ENCODE data around the gene PLA2G4F. TPM values are rescaled to one million over a fixed set of nuclear protein-coding genes. Genes with fewer than 3 reads are reported as not detected.

PLA2G4F gene
- total RNA-seq, 1 experiment from 2014 or later = 0.05 TPM

DNA sequence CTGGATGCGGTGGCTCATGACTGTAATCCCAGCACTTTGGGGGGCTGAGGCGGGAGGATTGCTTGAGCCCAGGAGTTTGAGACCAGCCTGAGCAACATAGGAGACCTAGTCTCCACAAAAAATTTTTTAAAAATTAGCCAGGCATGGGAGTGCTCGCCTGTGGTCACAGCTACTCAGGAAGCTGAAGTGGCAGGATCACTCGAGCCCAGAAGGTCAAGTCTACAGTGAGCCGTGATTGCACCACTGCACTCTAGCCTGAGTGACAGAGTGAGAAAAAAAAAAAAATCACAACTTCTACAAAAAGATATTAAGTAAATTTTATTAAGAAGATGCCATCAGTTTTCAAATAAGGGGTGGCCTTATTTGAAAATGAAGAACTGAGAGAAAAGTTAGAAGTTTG is 50.1 kb downstream of the PLA2G4F start:
- Histone ChIP-seq H3K4me1 (ENCODE audit: control insufficient read depth in 1 of 2, insufficient read depth in 2 of 2, low read length in 2 of 2) (peaks cover 0 to 5% of the 10 kb centered on the region in 2 experiments; a peak in 1 of 4 replicates), H3K79me2 (ENCODE audit: insufficient read depth, low read length) (no peaks in the 10 kb centered on the region), H3K27ac (ENCODE audit: low read depth, low read length) (no peak overlapping the region), H3K9me2 (ENCODE audit: insufficient read depth) (no peaks in the 10 kb centered on the region), H3K9me3 (ENCODE audit: control insufficient read depth in 1 of 2, insufficient read depth in 1 of 2, low read depth in 1 of 2, low read length in 2 of 2) (no peaks in the 10 kb centered on the region; a peak in 1 of 4 replicates), H3K27me3 (ENCODE audit: insufficient read depth, low read length) (no peaks in the 10 kb centered on the region), H3K36me3 (ENCODE audit: control insufficient read depth in 1 of 2, insufficient read depth in 2 of 2, low read length in 2 of 2) (no peaks in the 10 kb centered on the region), H3K4me3 (replicated peaks in 1 of 2; ENCODE audit: low read depth in 1 of 2, low read length in 2 of 2) (no peak overlapping the region), H2AFZ (ENCODE audit: low read depth, low read length, poor library complexity, severe bottlenecking) (no peak overlapping the region), H4K20me1 (ENCODE audit: insufficient read depth) (no peaks in the 10 kb centered on the region), H3K9ac (ENCODE audit: low read length) (no peak overlapping the region), H3K4me2 (ENCODE audit: low read length) (no peak overlapping the region)
- ChIA-PET RAD21 (ENCODE audit: low non-redundant PET in 1 of 2, low total read pairs in 2 of 2, uncharacterized antibody in 2 of 2, unreplicated experiment in 2 of 2) (no interaction called here), CTCF (no interaction called here), POLR2A (no interaction called here)
- ATAC-seq (no peak), DNase-seq (ENCODE audit: low read depth, low spot score) (no peak)
- TF ChIP-seq POLR2A (IDR thresholded peaks at IDR 0.05; ENCODE audit: borderline replicate concordance, extremely low read depth, insufficient read depth, insufficient read length) (no peak), FOSL1 (IDR thresholded peaks at IDR 0.05; ENCODE audit: low read depth) (no peak), POLR2AphosphoS5 (IDR thresholded peaks at IDR 0.05; ENCODE audit: low read depth, low read length) (no peak), ELF1 (IDR thresholded peaks at IDR 0.05; ENCODE audit: borderline replicate concordance, low read depth) (no peak), SRF (IDR thresholded peaks at IDR 0.05; ENCODE audit: low read depth) (no peak)
- TF ChIP-seq, protein P1, sequence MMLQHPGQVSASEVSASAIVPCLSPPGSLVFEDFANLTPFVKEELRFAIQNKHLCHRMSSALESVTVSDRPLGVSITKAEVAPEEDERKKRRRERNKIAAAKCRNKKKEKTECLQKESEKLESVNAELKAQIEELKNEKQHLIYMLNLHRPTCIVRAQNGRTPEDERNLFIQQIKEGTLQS (IDR thresholded peaks at IDR 0.05) = no peak
- intact Hi-C loops (cut with micrococcal nuclease) = no loop called here
- no TSS peak for BruUV-seq (replicated peaks)

DNA sequence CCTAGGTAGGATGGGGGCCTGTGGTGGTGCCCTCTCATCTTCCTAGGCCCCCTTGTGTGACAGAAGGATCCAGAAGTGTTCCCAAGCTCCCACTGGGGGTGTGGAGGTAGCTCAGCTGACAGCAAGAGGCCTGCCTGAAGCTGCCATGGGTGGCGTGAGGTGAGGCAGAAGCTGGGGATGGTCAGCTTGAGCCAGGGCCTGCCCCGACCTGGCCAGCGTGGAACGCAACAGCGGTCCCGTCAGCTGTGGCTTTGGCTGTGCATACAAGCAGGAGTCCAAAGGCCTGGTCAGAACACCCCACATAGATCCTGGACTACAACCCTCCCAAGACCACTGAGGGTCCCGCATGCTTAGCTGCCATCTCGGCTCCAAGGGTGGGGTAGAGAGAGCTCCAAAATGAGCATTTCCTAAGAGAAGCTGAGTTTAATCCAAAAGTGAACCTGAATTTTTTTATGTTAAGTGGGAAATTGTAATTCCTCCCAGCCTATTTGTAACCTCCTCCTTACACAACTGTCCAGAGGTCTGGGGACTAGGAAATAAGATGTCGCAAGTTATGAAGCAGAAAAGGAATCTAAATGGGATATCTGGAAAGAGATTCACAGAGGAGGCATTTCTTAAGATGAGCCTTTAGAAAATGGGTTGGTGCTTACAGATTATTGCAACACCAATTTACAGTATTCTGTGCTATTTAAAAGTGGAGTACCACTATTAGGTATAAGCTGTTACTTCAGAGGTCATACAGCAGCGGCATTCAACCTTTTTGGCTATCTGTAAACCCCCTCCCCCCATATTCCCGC is 52.1 kb downstream of the PLA2G4F start:
- H3K4me3 ChIP-seq (replicated peaks in 1 of 2; ENCODE audit: low read depth in 1 of 2, low read length in 2 of 2) = no peak overlapping the region
- RAD21 ChIA-PET (ENCODE audit: low non-redundant PET in 1 of 2, low total read pairs in 2 of 2, uncharacterized antibody in 2 of 2, unreplicated experiment in 2 of 2) = no interaction called here
- H3K79me2 ChIP-seq (ENCODE audit: insufficient read depth, low read length) = no peaks in the 10 kb centered on the region
- no peak for DNase-seq (ENCODE audit: low read depth, low spot score)
- H3K4me1 ChIP-seq (ENCODE audit: control insufficient read depth in 1 of 2, insufficient read depth in 2 of 2, low read length in 2 of 2) = peaks cover 0 to 5% of the 10 kb centered on the region in 2 experiments; a peak in 1 of 4 replicates
- no peak overlapping the region for H3K4me2 ChIP-seq (ENCODE audit: low read length)
- no peak overlapping the region for H2AFZ ChIP-seq (ENCODE audit: low read depth, low read length, poor library complexity, severe bottlenecking)
- H3K27ac ChIP-seq (ENCODE audit: low read depth, low read length) = no peak overlapping the region
- no peak overlapping the region for H3K9ac ChIP-seq (ENCODE audit: low read length)
- H4K20me1 ChIP-seq (ENCODE audit: insufficient read depth) = no peaks in the 10 kb centered on the region
- no TSS peak for BruUV-seq (replicated peaks)
- POLR2A ChIA-PET = no interaction called here
- H3K9me3 ChIP-seq (ENCODE audit: control insufficient read depth in 1 of 2, insufficient read depth in 1 of 2, low read depth in 1 of 2, low read length in 2 of 2) = no peaks in the 10 kb centered on the region; a peak in 1 of 4 replicates
- intact Hi-C loops (cut with micrococcal nuclease) = no loop called here
- no peaks in the 10 kb centered on the region for H3K9me2 ChIP-seq (ENCODE audit: insufficient read depth)
- no peaks in the 10 kb centered on the region for H3K36me3 ChIP-seq (ENCODE audit: control insufficient read depth in 1 of 2, insufficient read depth in 2 of 2, low read length in 2 of 2)
- ATAC-seq = no peak
- CTCF ChIA-PET = no interaction called here
- no peaks in the 10 kb centered on the region for H3K27me3 ChIP-seq (ENCODE audit: insufficient read depth, low read length)
- TF ChIP-seq CEBPB (IDR thresholded peaks at IDR 0.05; ENCODE audit: low read depth) (no peak), POLR2AphosphoS5 (IDR thresholded peaks at IDR 0.05; ENCODE audit: low read depth, low read length) (no peak), SRF (IDR thresholded peaks at IDR 0.05; ENCODE audit: low read depth) (no peak), SIN3A (IDR thresholded peaks at IDR 0.05; ENCODE audit: low read depth) (no peak), RAD21 (IDR thresholded peaks at IDR 0.05; ENCODE audit: low read depth) (no peak), POLR2A (IDR thresholded peaks at IDR 0.05; ENCODE audit: borderline replicate concordance, extremely low read depth, insufficient read depth, insufficient read length) (no peak), JUND (IDR thresholded peaks at IDR 0.05) (no peak), EZH2 (IDR thresholded peaks at IDR 0.05) (no peak)
- TF ChIP-seq, protein P2, sequence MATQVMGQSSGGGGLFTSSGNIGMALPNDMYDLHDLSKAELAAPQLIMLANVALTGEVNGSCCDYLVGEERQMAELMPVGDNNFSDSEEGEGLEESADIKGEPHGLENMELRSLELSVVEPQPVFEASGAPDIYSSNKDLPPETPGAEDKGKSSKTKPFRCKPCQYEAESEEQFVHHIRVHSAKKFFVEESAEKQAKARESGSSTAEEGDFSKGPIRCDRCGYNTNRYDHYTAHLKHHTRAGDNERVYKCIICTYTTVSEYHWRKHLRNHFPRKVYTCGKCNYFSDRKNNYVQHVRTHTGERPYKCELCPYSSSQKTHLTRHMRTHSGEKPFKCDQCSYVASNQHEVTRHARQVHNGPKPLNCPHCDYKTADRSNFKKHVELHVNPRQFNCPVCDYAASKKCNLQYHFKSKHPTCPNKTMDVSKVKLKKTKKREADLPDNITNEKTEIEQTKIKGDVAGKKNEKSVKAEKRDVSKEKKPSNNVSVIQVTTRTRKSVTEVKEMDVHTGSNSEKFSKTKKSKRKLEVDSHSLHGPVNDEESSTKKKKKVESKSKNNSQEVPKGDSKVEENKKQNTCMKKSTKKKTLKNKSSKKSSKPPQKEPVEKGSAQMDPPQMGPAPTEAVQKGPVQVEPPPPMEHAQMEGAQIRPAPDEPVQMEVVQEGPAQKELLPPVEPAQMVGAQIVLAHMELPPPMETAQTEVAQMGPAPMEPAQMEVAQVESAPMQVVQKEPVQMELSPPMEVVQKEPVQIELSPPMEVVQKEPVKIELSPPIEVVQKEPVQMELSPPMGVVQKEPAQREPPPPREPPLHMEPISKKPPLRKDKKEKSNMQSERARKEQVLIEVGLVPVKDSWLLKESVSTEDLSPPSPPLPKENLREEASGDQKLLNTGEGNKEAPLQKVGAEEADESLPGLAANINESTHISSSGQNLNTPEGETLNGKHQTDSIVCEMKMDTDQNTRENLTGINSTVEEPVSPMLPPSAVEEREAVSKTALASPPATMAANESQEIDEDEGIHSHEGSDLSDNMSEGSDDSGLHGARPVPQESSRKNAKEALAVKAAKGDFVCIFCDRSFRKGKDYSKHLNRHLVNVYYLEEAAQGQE (IDR thresholded peaks at IDR 0.05; ENCODE audit: low read depth) = no peak
- TF ChIP-seq, protein P3, sequence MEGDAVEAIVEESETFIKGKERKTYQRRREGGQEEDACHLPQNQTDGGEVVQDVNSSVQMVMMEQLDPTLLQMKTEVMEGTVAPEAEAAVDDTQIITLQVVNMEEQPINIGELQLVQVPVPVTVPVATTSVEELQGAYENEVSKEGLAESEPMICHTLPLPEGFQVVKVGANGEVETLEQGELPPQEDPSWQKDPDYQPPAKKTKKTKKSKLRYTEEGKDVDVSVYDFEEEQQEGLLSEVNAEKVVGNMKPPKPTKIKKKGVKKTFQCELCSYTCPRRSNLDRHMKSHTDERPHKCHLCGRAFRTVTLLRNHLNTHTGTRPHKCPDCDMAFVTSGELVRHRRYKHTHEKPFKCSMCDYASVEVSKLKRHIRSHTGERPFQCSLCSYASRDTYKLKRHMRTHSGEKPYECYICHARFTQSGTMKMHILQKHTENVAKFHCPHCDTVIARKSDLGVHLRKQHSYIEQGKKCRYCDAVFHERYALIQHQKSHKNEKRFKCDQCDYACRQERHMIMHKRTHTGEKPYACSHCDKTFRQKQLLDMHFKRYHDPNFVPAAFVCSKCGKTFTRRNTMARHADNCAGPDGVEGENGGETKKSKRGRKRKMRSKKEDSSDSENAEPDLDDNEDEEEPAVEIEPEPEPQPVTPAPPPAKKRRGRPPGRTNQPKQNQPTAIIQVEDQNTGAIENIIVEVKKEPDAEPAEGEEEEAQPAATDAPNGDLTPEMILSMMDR (IDR thresholded peaks at IDR 0.05 in 2 of 3, conservative IDR thresholded peaks at IDR 0.05 in 1 of 3; ENCODE audit: borderline replicate concordance in 1 of 3, insufficient read depth in 1 of 3, low read depth in 2 of 3, low read length in 2 of 3) = no peak
- TF ChIP-seq, protein P4, sequence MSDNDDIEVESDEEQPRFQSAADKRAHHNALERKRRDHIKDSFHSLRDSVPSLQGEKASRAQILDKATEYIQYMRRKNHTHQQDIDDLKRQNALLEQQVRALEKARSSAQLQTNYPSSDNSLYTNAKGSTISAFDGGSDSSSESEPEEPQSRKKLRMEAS (IDR thresholded peaks at IDR 0.05) = no peak
- TF ChIP-seq, protein P1 (IDR thresholded peaks at IDR 0.05) = no peak

Measured in HCT116 (cell line).